GM18870 (cell line): ENCODE data around the gene CHST15.

Experiments
- ATAC-seq: cut with Tn5 transposase; IDR thresholded peaks from one replicate; pipeline ENCODE4 v1.9.1; 2021; ENCODE audit warnings: moderate library complexity; ENCODE audit not compliant: unreplicated experiment

CHST15 gene

DNA sequence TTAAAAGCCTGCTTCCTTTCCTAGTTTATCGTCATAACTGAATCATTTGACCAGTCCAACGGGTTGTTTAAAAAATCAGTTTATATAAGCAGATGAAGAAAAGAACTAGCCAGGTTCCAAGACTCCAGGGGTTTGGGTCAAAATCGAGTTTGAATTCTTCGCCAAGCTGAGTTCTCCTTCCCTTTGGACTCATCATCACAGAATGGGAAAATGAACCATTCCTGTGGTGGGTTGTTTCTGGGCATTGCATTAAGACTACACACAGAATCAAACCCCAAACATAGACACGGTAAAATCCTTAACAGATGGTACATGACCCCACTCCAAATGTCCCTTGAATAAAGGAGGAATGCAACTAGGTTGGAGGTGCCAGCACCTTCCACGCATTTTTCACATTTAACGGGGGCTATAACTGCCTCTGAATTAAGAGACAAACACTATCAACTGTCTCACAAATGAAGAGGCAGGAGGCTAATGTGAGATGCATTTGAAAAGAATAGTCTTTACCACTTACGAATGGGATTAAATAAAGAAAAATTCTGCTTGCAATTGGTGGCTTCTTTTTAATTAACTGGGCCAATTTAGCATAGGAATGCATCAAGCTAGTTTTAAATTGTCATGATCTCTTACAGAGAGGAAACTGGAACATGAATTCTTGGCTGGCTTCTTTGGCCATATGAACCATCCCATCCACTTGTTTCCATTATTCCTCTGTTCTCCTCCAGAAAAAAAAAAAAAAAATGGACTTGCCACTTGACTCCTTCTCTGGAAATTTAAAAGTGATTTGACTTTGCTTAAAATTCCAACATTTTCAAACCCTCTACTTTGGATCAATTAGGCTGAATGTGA lies 61.1 kb downstream of the CHST15 start:
- ATAC-seq = no peak

DNA sequence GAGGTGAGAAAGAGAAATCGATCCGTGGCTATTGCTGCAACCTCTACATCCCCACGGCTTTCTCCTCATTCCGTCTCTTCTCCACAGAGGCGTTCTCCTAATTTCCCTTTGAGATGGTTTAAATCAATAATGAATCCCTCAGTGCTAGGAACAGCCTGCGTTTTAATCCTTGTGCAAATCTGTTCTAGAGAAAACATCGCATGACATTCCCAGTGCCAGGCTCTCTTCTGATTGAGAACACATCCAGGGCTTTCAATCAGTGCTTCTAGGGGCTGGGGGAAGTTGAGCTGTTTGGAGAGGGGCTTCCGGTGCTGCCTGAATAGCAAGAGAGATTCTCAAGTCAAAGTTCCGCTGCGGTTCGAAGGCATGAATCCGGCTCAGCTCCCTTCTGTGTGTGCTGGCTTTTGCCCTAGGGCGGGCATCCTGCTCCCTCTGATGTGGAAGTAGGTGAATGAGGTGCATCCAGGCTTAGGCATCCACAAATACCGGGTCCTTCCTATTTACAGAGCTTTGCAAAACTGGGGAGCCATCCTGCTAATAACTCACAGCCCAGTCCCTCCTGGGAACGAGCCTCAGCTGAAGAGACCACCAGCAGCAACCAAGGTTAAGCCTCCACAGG lies 62.8 kb downstream of the CHST15 start:
- ATAC-seq = no peak

DNA sequence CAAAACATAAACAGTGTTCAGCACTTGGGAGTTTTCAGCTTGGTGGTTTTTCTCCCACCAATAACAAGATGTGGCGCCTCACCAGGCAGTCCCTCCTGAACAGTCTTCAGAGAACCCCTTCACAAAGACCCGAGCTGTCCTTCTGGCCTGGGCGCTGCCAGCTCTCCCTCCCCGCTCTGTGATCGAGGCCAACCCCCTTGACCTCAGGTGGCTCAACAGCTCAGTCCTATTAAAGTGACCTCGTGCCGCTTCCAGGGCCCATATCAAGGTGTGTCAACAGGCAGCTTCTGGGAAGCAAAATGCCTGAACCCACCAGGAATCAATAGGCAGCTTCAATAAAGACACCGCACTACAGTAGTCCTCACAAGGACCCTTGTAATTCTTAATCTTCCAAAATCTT lies 63.3 kb downstream of the CHST15 start:
- no peak for ATAC-seq

DNA sequence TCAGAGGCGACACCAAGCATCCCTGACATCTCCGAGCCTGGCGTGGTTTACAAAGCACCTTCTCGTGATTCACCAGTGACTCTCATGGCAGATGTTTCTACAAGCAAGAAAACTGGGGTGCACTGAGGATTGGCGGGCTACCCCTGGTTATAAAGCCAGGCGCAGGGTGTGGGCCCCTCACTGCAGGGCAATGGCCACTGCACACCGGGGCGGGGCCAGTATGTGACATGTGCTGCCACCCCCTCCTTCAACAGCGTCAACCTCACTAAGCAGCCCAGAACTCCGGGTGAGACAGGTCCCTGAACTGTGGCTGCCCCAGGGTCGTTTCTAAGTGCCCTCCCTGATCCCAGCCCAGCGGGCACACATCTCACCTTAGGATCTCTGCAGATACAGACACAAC lies 63.8 kb downstream of the CHST15 start:
- no peak for ATAC-seq

DNA sequence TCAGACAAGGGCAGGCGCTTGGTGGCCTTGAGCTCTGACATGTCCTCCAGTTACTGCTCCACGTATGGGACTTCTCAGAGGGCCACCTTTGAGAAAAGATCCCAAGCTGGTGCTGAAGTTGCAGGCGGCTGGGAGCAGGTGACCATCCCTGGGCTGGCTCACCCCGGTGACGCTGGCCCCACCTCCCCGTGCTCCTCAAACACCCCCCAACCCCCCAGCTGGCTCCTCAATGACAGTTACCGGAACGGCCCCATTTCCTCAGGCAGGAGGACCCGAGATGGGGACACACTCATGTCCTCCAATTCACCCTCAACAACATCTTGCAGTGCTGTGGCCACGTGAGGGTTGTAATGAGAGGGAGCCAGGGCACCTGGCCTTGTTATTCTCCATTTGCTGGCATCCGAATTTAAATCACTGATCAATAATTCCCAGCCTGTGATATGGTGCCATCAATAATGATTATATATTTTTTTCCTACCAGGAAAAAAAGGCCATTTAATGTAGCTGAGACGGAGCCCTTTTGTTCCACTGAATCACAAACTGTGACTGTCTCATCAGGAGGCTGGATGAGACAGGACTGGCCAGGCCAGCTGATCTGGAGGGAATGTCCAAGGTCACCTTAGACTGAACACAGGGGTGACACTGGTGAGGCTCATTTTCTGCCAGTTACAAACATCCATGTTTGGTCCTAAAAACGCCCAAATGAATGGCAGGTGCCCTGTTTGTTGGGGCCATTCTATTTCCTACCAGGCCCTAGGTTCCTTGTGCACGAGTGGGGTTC lies 64.5 kb downstream of the CHST15 start:
- ATAC-seq = no peak

DNA sequence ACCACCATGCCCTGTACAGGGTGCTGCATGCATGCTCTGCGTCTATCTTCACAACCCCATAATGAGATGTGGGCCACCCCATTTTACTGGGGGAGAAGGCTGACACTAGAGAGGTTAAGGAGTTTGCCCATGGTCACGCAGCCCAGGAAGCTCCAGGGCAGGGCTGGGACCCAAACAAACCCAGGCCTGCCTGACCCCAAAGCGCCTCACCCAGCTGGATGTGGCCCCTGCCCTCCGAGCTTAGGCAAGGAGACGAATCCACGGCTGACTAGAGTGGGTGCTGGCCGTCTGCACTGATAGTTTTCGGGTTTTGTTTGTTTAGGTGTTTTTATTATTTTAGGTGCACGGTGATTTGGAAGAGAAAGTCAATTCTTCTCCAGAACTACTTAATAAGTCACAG lies 65.7 kb downstream of the CHST15 start:
- no peak for ATAC-seq

DNA sequence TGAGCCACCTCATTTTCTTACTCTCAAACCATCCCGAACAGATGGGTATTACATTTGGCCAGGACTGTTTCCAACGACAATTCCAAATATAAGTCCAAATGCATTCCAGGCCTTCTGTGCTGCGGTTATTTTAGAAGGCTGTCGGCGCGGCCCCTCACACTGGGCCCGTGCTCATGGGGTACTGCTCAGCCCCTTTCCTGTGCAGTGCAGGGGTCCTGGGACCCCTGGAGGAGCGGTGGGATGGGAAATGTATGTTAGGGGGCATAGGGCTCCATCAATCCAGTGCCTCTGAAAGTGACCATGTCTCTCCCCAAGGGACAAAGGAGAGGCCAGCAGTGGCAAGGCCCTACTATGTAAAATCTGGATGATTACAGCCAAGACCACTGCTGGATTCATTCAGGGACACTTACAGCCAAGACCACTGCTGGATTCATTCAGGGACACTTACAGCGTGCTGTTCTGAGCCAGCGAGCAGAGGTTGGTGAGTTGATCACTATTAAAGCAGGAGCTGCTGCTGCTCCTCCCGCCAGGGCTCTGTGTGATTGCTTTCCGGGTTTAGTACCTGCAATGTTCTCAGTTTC lies 66.3 kb downstream of the CHST15 start:
- no peak for ATAC-seq

DNA sequence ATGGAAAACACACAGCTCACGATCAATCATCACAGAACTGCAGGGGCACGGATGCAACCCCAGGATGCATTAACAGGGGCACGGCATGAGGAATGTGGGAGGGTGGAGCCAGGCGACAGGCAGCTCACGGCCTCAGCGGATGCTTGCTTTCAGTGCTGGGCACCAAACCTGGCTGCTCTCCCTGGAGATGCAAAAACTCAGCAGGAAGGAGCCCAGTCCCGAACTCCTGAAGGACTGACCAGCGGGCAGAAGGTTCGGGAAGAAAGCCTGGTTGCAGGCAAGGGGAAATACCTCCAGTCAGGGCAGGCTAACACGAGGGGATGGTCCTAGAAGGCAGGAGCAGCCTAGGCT lies 66.8 kb downstream of the CHST15 start:
- ATAC-seq = no peak

DNA sequence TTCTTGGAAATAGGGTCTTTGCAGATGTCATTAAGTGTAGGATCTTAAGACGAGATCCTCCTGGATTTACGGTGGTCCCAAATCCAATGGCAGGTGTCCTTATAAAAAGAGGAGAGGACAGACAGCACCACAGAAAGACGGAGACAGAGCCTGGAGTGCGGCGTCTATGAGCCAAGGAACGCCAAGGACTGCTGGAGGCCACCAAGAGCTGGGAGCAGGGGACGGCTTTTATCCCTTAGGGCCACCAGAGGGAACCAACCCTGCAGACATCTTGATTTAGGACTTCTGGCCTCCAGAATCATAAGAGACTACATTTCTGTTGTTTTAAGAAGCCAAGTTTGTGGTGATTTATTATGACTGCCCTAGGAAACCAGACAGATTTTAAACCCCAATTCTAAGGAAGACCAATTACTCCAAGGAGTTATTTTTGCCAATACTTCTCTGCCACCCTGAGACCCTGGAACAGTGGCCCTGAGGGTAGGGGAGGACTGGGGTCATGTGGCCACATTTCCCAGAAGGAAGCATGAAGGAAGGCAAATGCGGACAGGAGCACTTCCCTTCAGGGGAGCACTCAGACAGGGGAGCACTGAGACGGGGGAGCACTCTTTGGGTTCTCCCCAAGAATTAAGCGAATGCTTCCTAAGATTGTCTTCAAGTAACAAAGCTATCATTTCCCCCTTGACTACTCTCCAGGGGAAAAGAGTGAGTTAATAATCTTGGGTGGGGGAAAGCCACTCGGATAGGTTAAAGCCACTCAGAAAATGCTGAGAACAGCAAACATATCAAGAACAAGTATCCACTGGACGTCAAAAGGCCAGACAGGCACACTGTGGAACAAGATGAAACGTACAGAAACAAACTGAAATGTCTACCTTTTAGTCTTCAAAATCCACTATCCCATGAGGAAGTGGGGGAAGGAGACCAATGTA lies 67.5 kb downstream of the CHST15 start:
- ATAC-seq = no peak

DNA sequence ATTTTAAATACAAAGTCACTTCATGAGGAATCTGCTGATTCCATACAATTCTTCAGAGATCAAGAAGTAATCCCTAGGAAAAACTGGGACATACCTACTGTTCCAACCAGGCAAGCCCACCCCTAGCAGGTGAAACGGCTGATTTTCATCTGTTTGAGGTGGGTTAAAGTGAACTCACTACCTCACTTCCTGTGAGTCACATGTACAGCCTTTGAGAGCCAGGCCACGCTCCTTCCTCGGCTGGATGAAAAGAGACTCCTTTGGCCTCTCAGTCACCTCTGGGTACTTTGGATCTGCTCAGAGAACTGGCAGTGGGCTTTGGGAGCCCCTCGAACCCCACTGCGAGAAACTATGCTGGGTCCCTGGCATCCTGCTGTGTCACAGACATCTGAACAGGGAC lies 68.2 kb downstream of the CHST15 start:
- no peak for ATAC-seq

DNA sequence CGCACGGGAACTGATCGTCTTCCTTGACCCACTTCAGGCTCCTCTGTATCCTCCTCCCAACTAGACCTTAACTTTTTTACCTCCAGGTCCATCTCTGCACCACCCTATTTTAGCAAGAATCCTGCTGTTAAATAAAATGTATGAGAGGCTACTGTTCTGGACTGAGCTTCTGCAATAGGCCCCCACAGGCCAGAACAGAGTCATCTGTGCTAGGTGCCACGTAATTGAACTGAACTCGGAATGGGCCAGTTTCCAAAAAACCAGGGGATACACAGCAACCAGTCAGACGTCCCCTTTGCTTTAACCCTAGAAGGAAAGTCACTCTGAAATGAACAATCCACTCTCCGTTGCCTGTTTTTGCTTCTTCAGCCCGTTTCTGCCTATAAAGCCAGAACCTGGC lies 71.3 kb downstream of the CHST15 start:
- ATAC-seq = no peak

DNA sequence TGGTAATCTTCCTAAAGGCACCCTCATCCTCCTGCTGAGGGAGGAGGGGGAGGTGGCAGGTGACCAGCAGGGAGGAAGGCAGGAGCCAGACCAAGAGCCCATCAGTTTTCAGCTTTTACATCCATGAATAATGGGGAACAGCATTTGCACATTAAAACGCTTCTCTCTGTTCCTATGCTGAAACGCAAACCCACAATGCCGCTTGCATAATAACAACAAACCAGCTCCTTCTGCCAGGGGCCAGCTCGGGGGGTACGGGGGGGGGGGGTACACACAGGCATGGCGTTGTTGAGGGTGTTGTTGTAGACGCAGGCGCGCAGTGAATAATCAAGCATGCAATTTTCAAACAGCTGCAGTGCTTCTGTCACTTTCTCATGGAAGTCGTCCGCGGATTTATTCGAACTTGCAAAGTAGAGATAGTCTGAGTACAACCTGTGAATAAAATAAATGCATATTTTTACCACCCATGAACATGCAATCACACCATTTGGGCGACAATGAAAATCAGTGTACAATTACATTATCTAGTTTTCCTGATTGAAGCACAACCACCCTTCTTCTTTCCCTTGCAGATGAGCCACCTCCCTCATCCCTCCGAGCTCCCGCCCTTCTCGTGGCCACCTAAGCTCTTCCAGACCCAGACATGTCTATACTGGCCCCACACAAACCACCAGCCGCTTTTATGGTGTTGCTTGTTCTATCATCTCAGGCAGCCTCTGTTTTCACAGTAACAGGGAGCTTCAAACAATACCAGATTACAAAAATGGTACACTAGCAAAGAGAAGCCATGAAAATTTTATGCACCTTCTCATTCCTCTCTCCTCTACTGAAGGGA lies 72.2 kb downstream of the CHST15 start:
- ATAC-seq = no peak

DNA sequence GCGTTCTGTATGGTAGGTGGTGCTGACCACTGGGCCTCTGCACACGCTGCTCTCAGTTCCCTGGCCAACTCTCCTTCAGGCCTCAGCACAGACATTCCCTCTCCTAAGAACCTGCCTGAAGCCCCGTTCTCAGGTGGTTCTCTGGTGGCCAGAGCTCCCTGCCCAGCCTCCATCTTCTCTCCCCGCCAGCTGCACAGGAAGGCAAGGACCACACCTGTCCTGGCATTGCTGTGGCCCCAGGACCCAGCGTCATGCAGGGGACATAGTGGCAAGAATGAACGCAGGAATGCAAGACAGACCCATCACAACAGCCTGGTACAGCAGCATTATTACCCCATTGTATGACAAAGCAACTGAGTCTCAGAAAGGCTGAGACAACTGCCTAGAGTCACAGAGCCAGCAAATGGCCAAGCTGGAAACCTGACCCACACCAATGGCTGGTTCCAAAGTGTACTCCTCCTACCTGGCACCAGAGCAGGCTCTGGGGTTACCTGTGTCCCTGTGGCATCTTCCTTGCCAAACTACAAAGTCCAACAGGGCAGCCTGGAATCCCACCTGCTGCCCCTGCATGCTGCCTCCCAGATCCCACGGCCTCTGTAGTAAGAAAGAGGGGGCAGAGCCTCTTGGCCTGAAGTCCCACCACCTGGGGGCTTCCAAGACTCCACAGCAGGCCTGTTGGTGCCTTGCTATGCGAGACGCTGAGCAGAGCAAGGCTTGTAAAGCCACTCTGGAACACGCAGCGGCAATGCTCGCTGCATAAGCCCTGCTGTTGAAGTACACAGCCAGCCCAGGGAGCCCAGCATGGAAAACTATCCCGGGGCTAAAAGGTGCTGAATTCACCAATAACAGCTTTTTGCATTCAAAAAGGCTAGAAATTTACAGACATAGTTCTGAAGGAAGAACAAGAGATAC lies 73.3 kb downstream of the CHST15 start:
- ATAC-seq = no peak

DNA sequence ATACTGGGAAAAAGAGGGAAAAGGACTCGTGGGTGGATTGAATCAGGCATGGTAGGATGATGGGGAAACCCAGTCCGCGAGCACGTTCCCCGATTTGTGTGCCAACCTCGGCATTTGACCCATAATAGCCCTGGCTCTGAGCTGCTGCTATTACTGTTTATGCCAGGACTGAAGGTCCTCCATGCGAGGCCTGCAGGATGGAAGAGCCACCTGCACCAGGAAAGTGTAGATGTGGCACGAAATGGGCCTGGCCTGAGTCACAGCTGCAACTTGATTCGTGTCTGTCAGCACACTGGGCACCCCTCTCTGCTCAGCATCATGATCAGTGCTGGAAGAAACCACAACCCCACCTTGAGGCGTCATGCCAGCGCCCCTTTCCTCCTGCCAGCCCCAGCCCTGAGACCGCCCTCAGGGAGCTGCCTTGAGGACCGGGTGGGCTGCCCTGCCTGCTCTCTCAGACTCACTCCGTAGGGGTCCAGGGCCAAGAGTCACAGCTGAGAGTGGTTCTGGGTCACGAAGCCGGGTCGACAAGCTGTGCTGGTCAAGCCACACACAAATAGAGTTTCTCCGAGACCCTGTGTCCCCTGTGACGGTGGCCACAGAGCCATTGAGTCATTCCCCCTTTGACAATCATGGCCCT lies 74.4 kb downstream of the CHST15 start:
- no peak for ATAC-seq

DNA sequence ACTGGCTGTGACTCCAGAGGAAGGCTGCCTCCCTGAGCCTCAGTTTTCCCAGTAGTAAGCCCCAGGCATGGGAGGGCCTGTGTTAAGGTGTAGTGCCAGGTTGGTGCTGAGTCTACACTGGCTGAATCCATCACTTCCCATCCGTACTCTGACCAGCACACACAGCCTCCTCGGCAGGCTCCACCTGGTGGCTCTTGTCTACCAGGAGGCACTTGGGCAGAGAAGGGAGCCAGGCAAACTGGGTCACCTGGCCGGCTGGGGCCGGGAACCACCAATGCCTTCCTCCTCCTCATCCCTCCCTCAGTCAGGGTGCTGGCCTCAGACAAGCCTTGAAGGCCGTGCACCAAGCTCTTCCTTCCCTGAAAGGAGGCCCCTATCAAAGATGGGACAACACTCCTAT lies 75.7 kb downstream of the CHST15 start:
- no peak for ATAC-seq

DNA sequence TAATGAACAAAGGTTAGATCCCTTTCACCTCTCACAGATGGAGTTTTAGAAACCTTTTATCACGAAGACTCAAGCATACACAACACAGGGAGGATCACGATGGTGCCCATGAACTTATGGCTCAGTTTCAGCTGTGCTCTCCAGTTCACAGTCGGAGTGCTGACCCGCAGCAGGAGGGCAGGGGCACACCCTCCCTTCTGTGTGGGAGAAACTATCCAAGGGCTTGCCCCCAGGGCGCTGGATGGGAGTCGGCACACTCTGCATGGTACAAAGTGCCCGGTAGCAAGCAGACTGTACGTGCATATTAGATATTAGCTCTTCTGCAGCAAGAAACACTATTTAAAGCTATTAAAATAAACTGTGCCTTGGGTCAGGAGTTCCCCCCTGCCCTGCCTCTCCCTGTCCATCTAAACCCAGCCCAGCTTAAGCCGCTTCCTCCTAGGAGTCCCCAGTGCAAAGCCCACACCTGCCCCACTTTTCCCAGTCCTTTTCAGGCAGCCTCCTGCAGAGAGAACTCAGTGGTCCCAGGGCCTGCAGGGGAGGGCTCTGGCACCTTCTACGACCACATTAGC lies 76.5 kb downstream of the CHST15 start:
- ATAC-seq = no peak

DNA sequence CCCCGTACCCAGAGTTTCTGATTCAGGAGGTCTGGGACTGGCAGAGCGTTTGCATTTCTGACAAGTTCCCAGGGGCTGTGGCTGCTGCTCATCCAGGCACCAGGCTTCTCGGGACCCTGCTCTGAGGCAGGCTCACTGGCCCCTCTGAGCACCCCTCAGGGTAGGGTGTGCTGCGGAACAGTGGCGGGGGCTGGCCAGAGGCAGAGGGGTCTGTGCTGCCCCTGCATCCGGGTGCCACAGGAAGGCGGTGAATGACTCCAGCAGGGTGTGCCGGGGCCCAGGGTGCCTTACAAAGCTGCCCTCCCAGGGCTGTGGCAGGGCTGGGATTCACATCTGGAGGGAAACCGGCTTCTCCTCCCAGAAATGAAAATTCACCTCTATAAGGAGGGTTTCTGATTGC lies 77.4 kb downstream of the CHST15 start:
- ATAC-seq = no peak
